ENCODE measurements around the gene MKNK2. TPM values are rescaled to one million over a fixed set of nuclear protein-coding genes. Genes with fewer than 3 reads are reported as not detected.

MKNK2 gene
- total and polyA plus RNA-seq, 2 donors (not counting 1 experiment from before 2014, with no cell fraction given), result 24.7 to 409 TPM

DNA sequence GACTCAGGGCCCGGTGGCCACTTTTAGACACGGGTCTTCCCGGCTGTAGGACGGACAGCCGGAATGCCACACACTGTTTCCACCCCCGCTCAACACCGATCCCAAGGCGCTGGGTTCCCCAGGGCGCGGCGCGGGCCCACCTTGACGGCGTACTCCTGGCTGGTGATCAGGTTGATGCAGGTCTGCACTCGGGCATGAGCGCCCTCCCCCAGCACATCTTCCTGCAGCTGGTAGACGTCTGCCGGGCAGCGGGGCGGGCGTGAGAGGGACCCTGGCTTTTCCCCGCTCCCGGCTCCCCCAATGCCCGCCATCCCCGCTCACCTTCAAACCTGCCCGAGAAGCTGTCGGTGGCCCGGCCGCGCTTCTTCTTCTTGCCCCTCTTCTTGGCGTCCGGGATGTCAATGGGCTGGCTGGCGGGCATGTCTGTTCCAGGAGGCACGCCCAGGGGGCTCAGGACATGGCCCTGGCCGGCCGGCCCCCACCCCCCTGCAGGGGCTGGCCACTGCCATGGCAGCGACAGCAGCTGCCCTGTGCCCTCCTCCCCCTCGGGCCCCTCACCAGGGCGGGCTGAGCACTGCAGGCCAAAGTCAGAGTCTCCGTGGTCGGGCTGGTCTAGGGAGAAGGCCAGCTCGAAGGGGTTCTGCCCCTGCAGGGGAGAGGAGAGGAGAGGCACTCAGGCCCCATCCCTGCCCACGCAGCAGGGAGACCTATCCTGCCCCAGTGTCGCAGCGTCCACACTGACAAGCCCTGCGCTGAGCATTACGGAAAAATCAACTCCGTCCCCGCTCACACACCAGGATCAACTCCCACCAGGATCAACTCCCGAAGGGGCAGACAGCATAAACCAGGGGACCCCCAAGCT is 4.8 kb downstream of the MKNK2 start:
- H3K36me3 ChIP-seq (ENCODE audit: control insufficient read depth, insufficient read depth, low read length), result peaks cover 39% of the 10 kb centered on the region
- H3K9ac ChIP-seq (ENCODE audit: insufficient read depth, low read length), result no peak overlapping the region
- no peak overlapping the region for H3K27ac ChIP-seq (ENCODE audit: insufficient read depth, low read length)
- no peaks in the 10 kb centered on the region for H3K9me3 ChIP-seq (ENCODE audit: control insufficient read depth, insufficient read depth, low read depth, low read length)
- H3K4me3 ChIP-seq (replicated peaks in 1 of 4; ENCODE audit: control extremely low read depth in 1 of 4, insufficient read depth in 1 of 4, low read depth in 3 of 4, low read length in 4 of 4), result no peak overlapping the region
- no peak for TF ChIP-seq EZH2 (IDR thresholded peaks at IDR 0.05; ENCODE audit: low read length, missing control alignments)
- TF ChIP-seq, protein P1, sequence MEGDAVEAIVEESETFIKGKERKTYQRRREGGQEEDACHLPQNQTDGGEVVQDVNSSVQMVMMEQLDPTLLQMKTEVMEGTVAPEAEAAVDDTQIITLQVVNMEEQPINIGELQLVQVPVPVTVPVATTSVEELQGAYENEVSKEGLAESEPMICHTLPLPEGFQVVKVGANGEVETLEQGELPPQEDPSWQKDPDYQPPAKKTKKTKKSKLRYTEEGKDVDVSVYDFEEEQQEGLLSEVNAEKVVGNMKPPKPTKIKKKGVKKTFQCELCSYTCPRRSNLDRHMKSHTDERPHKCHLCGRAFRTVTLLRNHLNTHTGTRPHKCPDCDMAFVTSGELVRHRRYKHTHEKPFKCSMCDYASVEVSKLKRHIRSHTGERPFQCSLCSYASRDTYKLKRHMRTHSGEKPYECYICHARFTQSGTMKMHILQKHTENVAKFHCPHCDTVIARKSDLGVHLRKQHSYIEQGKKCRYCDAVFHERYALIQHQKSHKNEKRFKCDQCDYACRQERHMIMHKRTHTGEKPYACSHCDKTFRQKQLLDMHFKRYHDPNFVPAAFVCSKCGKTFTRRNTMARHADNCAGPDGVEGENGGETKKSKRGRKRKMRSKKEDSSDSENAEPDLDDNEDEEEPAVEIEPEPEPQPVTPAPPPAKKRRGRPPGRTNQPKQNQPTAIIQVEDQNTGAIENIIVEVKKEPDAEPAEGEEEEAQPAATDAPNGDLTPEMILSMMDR (conservative IDR thresholded peaks at IDR 0.05 in 1 of 2, IDR thresholded peaks at IDR 0.05 in 1 of 2; ENCODE audit: low read depth in 1 of 2, low read length in 2 of 2), result no peak
- H4K20me1 ChIP-seq (ENCODE audit: control insufficient read depth, extremely low read depth, insufficient read depth, low read length), result no peaks in the 10 kb centered on the region
- peaks cover 34% of the 10 kb centered on the region for H3K79me2 ChIP-seq (ENCODE audit: control insufficient read depth, insufficient read depth, low read length)
- H3K4me1 ChIP-seq (ENCODE audit: control insufficient read depth, extremely low read depth, insufficient read depth, low read length), result peaks cover 29% of the 10 kb centered on the region
- no peak overlapping the region for H3K4me2 ChIP-seq (ENCODE audit: extremely low read depth, insufficient read depth, low read length)
- H3K27me3 ChIP-seq (ENCODE audit: control insufficient read depth, insufficient read depth, low read length), result no peaks in the 10 kb centered on the region
- no peak overlapping the region for H2AFZ ChIP-seq (ENCODE audit: low read length)
- no peak for DNase-seq (ENCODE audit: low read depth in 2 of 2)

DNA sequence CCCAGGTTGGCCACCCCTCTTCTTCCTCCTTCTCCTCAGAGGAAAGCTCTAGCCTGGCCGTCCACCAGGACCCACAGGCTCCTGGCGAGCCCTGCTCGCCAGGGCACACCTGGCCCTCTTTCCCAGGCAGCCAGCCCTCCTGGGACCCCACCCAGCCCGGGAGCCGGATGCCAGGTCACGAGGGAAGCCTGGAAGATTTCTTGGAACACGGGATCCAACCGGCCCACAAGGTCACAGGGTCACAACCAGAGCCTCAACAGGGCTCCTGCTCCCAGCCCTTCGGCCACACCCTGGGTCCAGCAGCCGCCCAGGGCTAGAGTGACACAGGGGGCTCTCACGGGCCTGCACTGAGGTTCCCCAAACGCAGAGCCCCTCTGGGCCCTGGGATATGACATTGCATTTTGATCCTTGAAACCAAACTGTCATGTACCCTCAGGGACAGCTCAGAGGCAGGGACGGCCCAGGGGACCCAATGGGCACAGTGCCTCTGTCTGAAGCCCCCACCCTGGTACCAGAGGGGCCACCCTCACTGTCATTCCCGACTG is 5.5 kb downstream of the MKNK2 start:
- Histone ChIP-seq H4K20me1 (ENCODE audit: control insufficient read depth, extremely low read depth, insufficient read depth, low read length) (no peaks in the 10 kb centered on the region), H2AFZ (ENCODE audit: low read length) (no peak overlapping the region), H3K4me1 (ENCODE audit: control insufficient read depth, extremely low read depth, insufficient read depth, low read length) (peaks cover 29% of the 10 kb centered on the region), H3K9me3 (ENCODE audit: control insufficient read depth, insufficient read depth, low read depth, low read length) (no peaks in the 10 kb centered on the region), H3K4me3 (replicated peaks in 1 of 4; ENCODE audit: control extremely low read depth in 1 of 4, insufficient read depth in 1 of 4, low read depth in 3 of 4, low read length in 4 of 4) (no peak overlapping the region), H3K9ac (ENCODE audit: insufficient read depth, low read length) (no peak overlapping the region), H3K4me2 (ENCODE audit: extremely low read depth, insufficient read depth, low read length) (no peak overlapping the region), H3K36me3 (ENCODE audit: control insufficient read depth, insufficient read depth, low read length) (peaks cover 43% of the 10 kb centered on the region), H3K27ac (ENCODE audit: insufficient read depth, low read length) (no peak overlapping the region), H3K79me2 (ENCODE audit: control insufficient read depth, insufficient read depth, low read length) (peaks cover 34% of the 10 kb centered on the region), H3K27me3 (ENCODE audit: control insufficient read depth, insufficient read depth, low read length) (no peaks in the 10 kb centered on the region)
- DNase-seq (ENCODE audit: low read depth in 2 of 2), result no peak
- TF ChIP-seq EZH2 (IDR thresholded peaks at IDR 0.05; ENCODE audit: low read length, missing control alignments), result no peak
- TF ChIP-seq, protein P1 (conservative IDR thresholded peaks at IDR 0.05 in 1 of 2, IDR thresholded peaks at IDR 0.05 in 1 of 2; ENCODE audit: low read depth in 1 of 2, low read length in 2 of 2), result no peak

DNA sequence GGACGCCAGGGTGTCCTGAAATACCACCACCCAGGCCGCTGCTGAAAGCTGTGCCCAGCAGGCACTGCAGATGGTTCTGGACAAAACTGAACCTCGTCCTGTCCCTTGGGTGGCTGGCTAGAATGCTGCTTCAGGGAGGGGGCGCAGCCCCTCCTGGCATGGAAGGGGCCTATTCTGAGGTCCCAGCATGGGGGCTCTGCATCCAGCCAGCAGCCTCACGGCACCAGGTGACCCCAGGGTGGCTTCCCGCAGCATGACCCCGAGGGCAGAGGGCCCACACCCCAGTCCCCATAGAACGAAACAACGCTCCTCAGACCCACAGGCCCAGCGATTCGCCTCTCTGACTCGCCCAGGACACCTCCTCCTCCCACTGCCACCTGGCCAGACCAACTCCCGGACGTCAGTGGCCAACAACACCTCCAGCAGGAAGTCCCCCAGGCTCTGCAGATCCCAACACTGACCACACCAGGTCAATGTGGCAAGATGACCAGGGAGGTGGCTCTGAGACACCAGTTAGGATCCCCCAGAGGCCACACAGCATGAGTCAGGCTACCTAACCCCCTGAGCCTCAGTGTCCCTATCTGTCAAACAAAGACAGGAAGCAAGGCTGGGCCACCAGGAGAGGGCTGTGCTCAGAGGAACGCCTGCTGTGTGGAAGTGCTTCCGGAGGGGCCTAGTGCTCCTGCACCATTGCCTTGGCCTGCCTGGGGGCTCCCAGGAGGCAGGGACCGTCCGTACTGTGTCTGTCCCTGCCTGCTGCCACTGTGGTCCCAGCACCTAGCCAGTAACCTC is 6.1 kb downstream of the MKNK2 start:
- no peak overlapping the region for H3K27ac ChIP-seq (ENCODE audit: insufficient read depth, low read length)
- no peaks in the 10 kb centered on the region for H4K20me1 ChIP-seq (ENCODE audit: control insufficient read depth, extremely low read depth, insufficient read depth, low read length)
- H3K36me3 ChIP-seq (ENCODE audit: control insufficient read depth, insufficient read depth, low read length), result peaks cover 45% of the 10 kb centered on the region
- H3K9ac ChIP-seq (ENCODE audit: insufficient read depth, low read length), result no peak overlapping the region
- peaks cover 29% of the 10 kb centered on the region for H3K4me1 ChIP-seq (ENCODE audit: control insufficient read depth, extremely low read depth, insufficient read depth, low read length)
- TF ChIP-seq, protein P1 (conservative IDR thresholded peaks at IDR 0.05 in 1 of 2, IDR thresholded peaks at IDR 0.05 in 1 of 2; ENCODE audit: low read depth in 1 of 2, low read length in 2 of 2), result no peak
- no peak for TF ChIP-seq EZH2 (IDR thresholded peaks at IDR 0.05; ENCODE audit: low read length, missing control alignments)
- no peak overlapping the region for H2AFZ ChIP-seq (ENCODE audit: low read length)
- H3K79me2 ChIP-seq (ENCODE audit: control insufficient read depth, insufficient read depth, low read length), result peaks cover 27% of the 10 kb centered on the region
- H3K4me3 ChIP-seq (replicated peaks in 1 of 4; ENCODE audit: control extremely low read depth in 1 of 4, insufficient read depth in 1 of 4, low read depth in 3 of 4, low read length in 4 of 4), result no peak overlapping the region
- no peak overlapping the region for H3K4me2 ChIP-seq (ENCODE audit: extremely low read depth, insufficient read depth, low read length)
- H3K9me3 ChIP-seq (ENCODE audit: control insufficient read depth, insufficient read depth, low read depth, low read length), result no peaks in the 10 kb centered on the region
- no peaks in the 10 kb centered on the region for H3K27me3 ChIP-seq (ENCODE audit: control insufficient read depth, insufficient read depth, low read length)
- no peak for DNase-seq (ENCODE audit: low read depth in 2 of 2)

Measured in fibroblast of lung (primary cell).